H9 (cell line): ENCODE measurements around the gene CTNS. TPM values are rescaled to one million over a fixed set of nuclear protein-coding genes. Genes with fewer than 3 reads are reported as not detected.
A peak's percentile ranks its signal among the peaks of the same experiment; 100 is the strongest.

Experiments
- DNase-seq: peaks from one replicate; pipeline ENCODE4 v3.0.0-alpha.2; 2017
- H2AFZ ChIP-seq: one replicate; pipeline ENCODE4 v1.6.1; 2013; ENCODE audit warnings: mild to moderate bottlenecking, low read length, control low read depth, moderate library complexity
- H2AK5ac ChIP-seq: 2 replicates; pipeline ENCODE4 v1.6.1; 2013; ENCODE audit warnings: low read length, control low read depth, mixed read lengths; ENCODE audit not compliant: insufficient read length
- H2BK120ac ChIP-seq: one replicate; pipeline ENCODE4 v1.6.1; 2013; ENCODE audit warnings: low read depth, mild to moderate bottlenecking, low read length, control low read depth, inconsistent platforms; ENCODE audit not compliant: poor library complexity, severe bottlenecking
- H2BK12ac ChIP-seq: 2 replicates; pipeline ENCODE4 v1.6.1; 2013; ENCODE audit warnings: low read length, control low read depth, mixed read lengths, low read depth; ENCODE audit not compliant: insufficient read length
- H2BK15ac ChIP-seq: 2 replicates; pipeline ENCODE4 v1.6.1; 2013; ENCODE audit warnings: low read depth, low read length, control low read depth
- H2BK20ac ChIP-seq: one replicate; pipeline ENCODE4 v1.6.1; 2013; ENCODE audit warnings: low read depth, mild to moderate bottlenecking, low read length, control low read depth, inconsistent platforms; ENCODE audit not compliant: poor library complexity, severe bottlenecking
- H2BK5ac ChIP-seq: 2 replicates; pipeline ENCODE4 v1.6.1; 2013; ENCODE audit warnings: low read length, control low read depth, mixed read lengths; ENCODE audit not compliant: insufficient read length
- H3K14ac ChIP-seq: 2 replicates; pipeline ENCODE4 v1.6.1; 2013; ENCODE audit warnings: low read length, control low read depth; ENCODE audit not compliant: insufficient read depth
- H3K18ac ChIP-seq: 2 replicates; pipeline ENCODE4 v1.6.1; 2013; ENCODE audit warnings: low read depth, mild to moderate bottlenecking, mixed read lengths, low read length, control low read depth; ENCODE audit not compliant: insufficient read length
- H3K23ac ChIP-seq: 2 replicates; pipeline ENCODE4 v1.6.1; 2013; ENCODE audit warnings: low read length, control low read depth, mixed read lengths, low read depth; ENCODE audit not compliant: insufficient read length
- H3K23me2 ChIP-seq: 2 replicates; pipeline ENCODE4 v1.6.1; 2013; ENCODE audit warnings: low read depth, mild to moderate bottlenecking, mixed read lengths, low read length, control low read depth; ENCODE audit not compliant: insufficient read length, poor library complexity, severe bottlenecking
- H3K27ac ChIP-seq: 2 replicates; pipeline ENCODE4 v1.5.1; 2013; ENCODE audit warnings: low read length, control low read depth, mixed read lengths, low read depth; ENCODE audit not compliant: insufficient read length
- H3K27me3 ChIP-seq: 2 replicates; pipeline ENCODE4 v1.6.1; 2013; ENCODE audit warnings: low read length, control low read depth, inconsistent platforms; ENCODE audit not compliant: insufficient read depth
- H3K4ac ChIP-seq: 2 replicates; pipeline ENCODE4 v1.6.1; 2013; ENCODE audit warnings: low read depth, mild to moderate bottlenecking, control low read depth, inconsistent platforms, low read length, moderate library complexity
- H3K4me1 ChIP-seq: 2 replicates; pipeline ENCODE4 v1.6.1; 2013; ENCODE audit warnings: low read length, control low read depth, inconsistent platforms; ENCODE audit not compliant: insufficient read depth
- H3K4me2 ChIP-seq: 2 replicates; pipeline ENCODE4 v1.6.1; 2013; ENCODE audit warnings: low read length, control low read depth, mixed read lengths; ENCODE audit not compliant: insufficient read length, insufficient read depth
- H3K56ac ChIP-seq: 2 replicates; pipeline ENCODE4 v1.6.1; 2013; ENCODE audit warnings: low read depth, mild to moderate bottlenecking, mixed read lengths, low read length, control low read depth; ENCODE audit not compliant: insufficient read length
- H3K79me1 ChIP-seq: 2 replicates; pipeline ENCODE4 v1.6.1; 2013; ENCODE audit warnings: low read depth, mild to moderate bottlenecking, moderate library complexity, low read length, control low read depth, inconsistent platforms; ENCODE audit not compliant: insufficient read depth, poor library complexity, severe bottlenecking
- H3K79me2 ChIP-seq: 2 replicates; pipeline ENCODE4 v1.6.1; 2013; ENCODE audit warnings: low read length, control low read depth, inconsistent platforms; ENCODE audit not compliant: insufficient read depth
- H3K9ac ChIP-seq: 2 replicates; pipeline ENCODE4 v1.6.1; 2013; ENCODE audit warnings: low read length, control low read depth, mixed read lengths; ENCODE audit not compliant: insufficient read length; ENCODE audit errors: extremely low read depth
- H3K9me3 ChIP-seq: one replicate; pipeline ENCODE4 v1.6.1; 2013; ENCODE audit warnings: low read depth, low read length, inconsistent platforms; ENCODE audit not compliant: control insufficient read depth
- H3T11ph ChIP-seq: one replicate; pipeline ENCODE4 v1.6.1; 2013; ENCODE audit warnings: mild to moderate bottlenecking, low read length, control low read depth, inconsistent platforms
- H4K20me1 ChIP-seq: one replicate; pipeline ENCODE4 v1.6.1; 2013; ENCODE audit not compliant: control insufficient read depth, insufficient read length, insufficient read depth
- H4K5ac ChIP-seq: 2 replicates; pipeline ENCODE4 v1.6.1; 2013; ENCODE audit warnings: low read depth, mild to moderate bottlenecking, mixed read lengths, low read length, control low read depth; ENCODE audit not compliant: insufficient read length
- H4K8ac ChIP-seq: replicated peaks from 2 replicates; pipeline ENCODE4 v1.6.1; 2013; ENCODE audit warnings: low read length, control low read depth, mixed read lengths, low read depth; ENCODE audit not compliant: insufficient read length
- H4K91ac ChIP-seq: 2 replicates; pipeline ENCODE4 v1.6.1; 2013; ENCODE audit warnings: low read depth, mild to moderate bottlenecking, moderate library complexity, mixed read lengths, low read length, control low read depth; ENCODE audit not compliant: insufficient read length
- H3K27ac Mint-ChIP-seq, 3 experiments: 2 replicates in 2 of 3; 3 replicates in 1 of 3; pipeline ENCODE4 v1.8.0; 2020 to 2021; ENCODE audit warnings: mixed read lengths in 3 of 3, mild to moderate bottlenecking in 1 of 3, moderate library complexity in 1 of 3
- H3K27me3 Mint-ChIP-seq: 2 replicates; pipeline ENCODE4 v1.8.0; 2021; ENCODE audit warnings: low read depth, mild to moderate bottlenecking, moderate library complexity, mixed read lengths
- H3K36me3 Mint-ChIP-seq, 3 experiments: 2 replicates in 2 of 3; 3 replicates in 1 of 3; pipeline ENCODE4 v1.8.0; 2020 to 2021; ENCODE audit warnings: low read depth in 3 of 3, mixed read lengths in 3 of 3; ENCODE audit not compliant: insufficient read depth in 1 of 3
- H3K4me1 Mint-ChIP-seq, 2 experiments: 2 replicates each; pipeline ENCODE4 v1.8.0; 2020; ENCODE audit warnings: mixed read lengths in 2 of 2
- H3K4me3 Mint-ChIP-seq, 2 experiments: 2 replicates in 1 of 2; 3 replicates in 1 of 2; pipeline ENCODE4 v1.8.0; 2020 to 2021; ENCODE audit warnings: mild to moderate bottlenecking in 2 of 2, mixed read lengths in 2 of 2, moderate library complexity in 1 of 2
- H3K9me3 Mint-ChIP-seq, 2 experiments: 2 replicates in 1 of 2; 3 replicates in 1 of 2; pipeline ENCODE4 v1.8.0; 2020; ENCODE audit warnings: mild to moderate bottlenecking in 2 of 2, mixed read lengths in 2 of 2, moderate library complexity in 1 of 2
- WGBS: extraction: QIAGEN DNeasy Blood & Tissue Kit; methylation state at CpG from one replicate; pipeline ENCODE4 v1.1.7; 2013; ENCODE audit warnings: missing lambda C conversion rate, low lambda C conversion rate, mixed read lengths; ENCODE audit not compliant: insufficient read length; ENCODE audit errors: extremely low coverage; 5-methylcytosine and 5-hydroxymethylcytosine counted together
- total RNA-seq: library from RNA; stranded (reverse); gene quantifications from 2 replicates; pipeline ENCODE4 v1.2.1, GENCODE V29; 2021
- TF ChIP-seq, protein P1 (sequence below): fragments of 200-600 bp; sonication (generic); conservative IDR thresholded peaks from 3 replicates; pipeline ENCODE4 v1.8.0; 2021; ENCODE audit warnings: antibody characterized with exemption, mild to moderate bottlenecking

Gene CTNS
- total RNA-seq, 1 experiment from 2014 or later: 12.8 TPM

DNA sequence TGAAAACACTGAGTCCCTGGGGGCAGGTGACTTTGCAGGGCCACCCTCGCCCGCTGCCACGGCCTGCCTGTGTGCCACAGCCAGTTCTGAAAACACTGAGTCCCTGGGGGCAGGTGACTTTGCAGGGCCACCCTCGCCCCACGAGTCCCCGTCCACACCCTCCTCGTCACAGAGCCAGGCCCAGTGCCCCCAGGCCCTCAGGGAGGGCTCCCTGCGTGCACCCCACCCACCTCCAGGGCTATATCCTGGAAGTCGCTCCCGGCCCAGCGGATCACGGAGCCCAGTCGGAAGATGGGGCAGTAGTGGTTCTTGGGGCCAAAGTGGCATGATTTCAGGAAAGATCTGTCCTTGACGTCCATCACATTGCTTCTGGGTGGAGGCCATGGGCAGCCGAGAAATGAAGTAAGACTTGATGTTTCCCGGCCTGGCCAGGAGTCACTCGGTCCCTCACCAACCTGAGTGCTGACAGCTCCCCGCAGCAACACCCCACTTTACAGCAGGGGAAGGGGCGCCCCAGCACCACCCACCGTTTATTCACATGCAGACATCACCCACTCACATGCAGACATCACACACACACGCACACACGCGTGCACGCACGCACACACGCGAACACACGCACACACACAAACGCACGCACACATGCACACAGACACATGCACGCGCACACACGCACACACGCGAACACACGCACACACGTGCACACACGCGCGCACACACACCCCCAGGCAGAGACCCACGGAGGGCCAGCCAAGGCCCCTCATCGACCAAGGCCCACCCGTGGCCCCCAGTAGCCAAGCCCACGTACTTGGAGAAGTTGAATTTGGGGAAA is 52.9 kb downstream of the CTNS start:
- Mint-ChIP-seq H3K27ac (peak overlapping the region in 2 of 3 experiments; percentile 20 to 40; a peak in 2 of 7 replicates), H3K27me3 (peaks cover 5% of the 10 kb centered on the region), H3K4me1 (peaks cover 1 to 19% of the 10 kb centered on the region in 2 experiments), H3K4me3 (peak overlapping the region in 1 of 2 experiments; percentile 43; a peak in 1 of 5 replicates), H3K9me3 (no peaks in the 10 kb centered on the region; a peak in 2 of 5 replicates), H3K36me3 (peaks cover 0 to 4% (median 0%) of the 10 kb centered on the region in 3 experiments; a peak in 1 of 7 replicates)
- Histone ChIP-seq H3T11ph (no peak overlapping the region), H3K4ac (no peak overlapping the region), H3K4me2 (no peak overlapping the region), H4K91ac (no peak overlapping the region), H4K5ac (no peak overlapping the region), H3K79me2 (no peaks in the 10 kb centered on the region), H2BK120ac (no peak overlapping the region), H3K9ac (no peak overlapping the region), H3K79me1 (no peaks in the 10 kb centered on the region), H3K14ac (no peak overlapping the region), H3K56ac (no peak overlapping the region), H3K23me2 (no peaks in the 10 kb centered on the region), H2BK20ac (no peak overlapping the region), H2AFZ (no peak overlapping the region), H2BK5ac (no peak overlapping the region), H3K18ac (no peak overlapping the region), H2BK12ac (no peak overlapping the region), H3K27me3 (no peaks in the 10 kb centered on the region), H3K27ac (no peak overlapping the region), H2BK15ac (no peak overlapping the region), H3K9me3 (no peaks in the 10 kb centered on the region), H3K4me1 (no peaks in the 10 kb centered on the region), H3K23ac (no peak overlapping the region), H4K8ac (no peak overlapping the region), H4K20me1 (peaks cover 3% of the 10 kb centered on the region), H2AK5ac (no peak overlapping the region)
- TF ChIP-seq, protein P1, sequence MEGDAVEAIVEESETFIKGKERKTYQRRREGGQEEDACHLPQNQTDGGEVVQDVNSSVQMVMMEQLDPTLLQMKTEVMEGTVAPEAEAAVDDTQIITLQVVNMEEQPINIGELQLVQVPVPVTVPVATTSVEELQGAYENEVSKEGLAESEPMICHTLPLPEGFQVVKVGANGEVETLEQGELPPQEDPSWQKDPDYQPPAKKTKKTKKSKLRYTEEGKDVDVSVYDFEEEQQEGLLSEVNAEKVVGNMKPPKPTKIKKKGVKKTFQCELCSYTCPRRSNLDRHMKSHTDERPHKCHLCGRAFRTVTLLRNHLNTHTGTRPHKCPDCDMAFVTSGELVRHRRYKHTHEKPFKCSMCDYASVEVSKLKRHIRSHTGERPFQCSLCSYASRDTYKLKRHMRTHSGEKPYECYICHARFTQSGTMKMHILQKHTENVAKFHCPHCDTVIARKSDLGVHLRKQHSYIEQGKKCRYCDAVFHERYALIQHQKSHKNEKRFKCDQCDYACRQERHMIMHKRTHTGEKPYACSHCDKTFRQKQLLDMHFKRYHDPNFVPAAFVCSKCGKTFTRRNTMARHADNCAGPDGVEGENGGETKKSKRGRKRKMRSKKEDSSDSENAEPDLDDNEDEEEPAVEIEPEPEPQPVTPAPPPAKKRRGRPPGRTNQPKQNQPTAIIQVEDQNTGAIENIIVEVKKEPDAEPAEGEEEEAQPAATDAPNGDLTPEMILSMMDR: no peak
- no peak for DNase-seq
- WGBS: 100% methylated on average over 7 of the region's 44 CpGs
